ENCODE results near the gene CREBZF.

CREBZF gene

GRCh38 chr11:85664615-85665481 lies at the start of gene CREBZF:
CREBZF (minus strand) TSS chr11:85665129; CDS start chr11:85664875, 254 bp downstream.
- peak; percentile 83 to 88 for DNase-seq (ENCODE audit: low read depth in 2 of 2, low spot score in 1 of 2)

GRCh38 chr11:85712953-85713352 lies 48.0 kb upstream of the CREBZF start:
- DNase-seq (ENCODE audit: low read depth in 2 of 2, low spot score in 1 of 2), result no peak

- no peak for DNase-seq (ENCODE audit: low read depth in 2 of 2, low spot score in 1 of 2)
Measured at GRCh38 chr11:85710917-85711316, 46.0 kb upstream of the CREBZF start.

- no peak for DNase-seq (ENCODE audit: low read depth in 2 of 2, low spot score in 1 of 2)
Measured at GRCh38 chr11:85709941-85710702, 45.2 kb upstream of the CREBZF start.

GRCh38 chr11:85705800-85706199 lies 40.9 kb upstream of the CREBZF start:
- no peak for DNase-seq (ENCODE audit: low read depth in 2 of 2, low spot score in 1 of 2)

GRCh38 chr11:85704967-85705366 lies 40.0 kb upstream of the CREBZF start:
- no peak for DNase-seq (ENCODE audit: low read depth in 2 of 2, low spot score in 1 of 2)

GRCh38 chr11:85699957-85700741 lies 35.2 kb upstream of the CREBZF start:
- DNase-seq (ENCODE audit: low read depth in 2 of 2, low spot score in 1 of 2), result no peak

- DNase-seq (ENCODE audit: low read depth in 2 of 2, low spot score in 1 of 2), result no peak
Measured at GRCh38 chr11:85698195-85698594, 33.3 kb upstream of the CREBZF start.

GRCh38 chr11:85697747-85698146 lies 32.8 kb upstream of the CREBZF start:
- no peak for DNase-seq (ENCODE audit: low read depth in 2 of 2, low spot score in 1 of 2)

GRCh38 chr11:85695546-85695945 lies 30.6 kb upstream of the CREBZF start:
- DNase-seq (ENCODE audit: low read depth in 2 of 2, low spot score in 1 of 2), result no peak

- no peak for DNase-seq (ENCODE audit: low read depth in 2 of 2, low spot score in 1 of 2)
Measured at GRCh38 chr11:85694385-85694980, 29.6 kb upstream of the CREBZF start.

- DNase-seq (ENCODE audit: low read depth in 2 of 2, low spot score in 1 of 2), result no peak
Measured at GRCh38 chr11:85685820-85686459, 21.0 kb upstream of the CREBZF start, which contains the start of gene CCDC89. CCDC89 (minus strand) TSS chr11:85686195; CDS start chr11:85686130, 65 bp downstream.

GRCh38 chr11:85685125-85685819 lies 20.3 kb upstream of the CREBZF start:
- no peak for DNase-seq (ENCODE audit: low read depth in 2 of 2, low spot score in 1 of 2)

GRCh38 chr11:85682330-85683305 lies 17.7 kb upstream of the CREBZF start:
- DNase-seq (ENCODE audit: low read depth in 2 of 2, low spot score in 1 of 2), result peak; percentile 38 to 46

GRCh38 chr11:85680897-85681296 lies 16.0 kb upstream of the CREBZF start:
- DNase-seq (ENCODE audit: low read depth in 2 of 2, low spot score in 1 of 2), result no peak

GRCh38 chr11:85679576-85679975 lies 14.6 kb upstream of the CREBZF start:
- no peak for DNase-seq (ENCODE audit: low read depth in 2 of 2, low spot score in 1 of 2)

GRCh38 chr11:85673393-85673792 lies 8.5 kb upstream of the CREBZF start:
- no peak for DNase-seq (ENCODE audit: low read depth in 2 of 2, low spot score in 1 of 2)

- no peak for DNase-seq (ENCODE audit: low read depth in 2 of 2, low spot score in 1 of 2)
Measured at GRCh38 chr11:85672105-85672902, 7.4 kb upstream of the CREBZF start.
